Astrocyte of the cerebellum (primary cell): ENCODE data around the gene DEAF1.

ENCODE experiments used
- DNase-seq: peaks from one replicate; pipeline ENCODE4 v3.0.0-alpha.2; 2011; ENCODE audit warnings: low read depth
- H3K4me3 ChIP-seq: 2 replicates; pipeline ENCODE4 v1.5.1; 2011; ENCODE audit warnings: mild to moderate bottlenecking, low read depth, low read length, moderate library complexity
- CTCF ChIP-seq: IDR thresholded peaks from 2 replicates; pipeline ENCODE4 v1.5.1; 2012; ENCODE audit warnings: low read length, low read depth, moderate library complexity, mild to moderate bottlenecking; ENCODE audit errors: missing control alignments
- in situ Hi-C: cut with HindIII; loops from 2 replicates; pipeline ENCODE4 v1.10.0; 2017; ENCODE audit warnings: low sequenced_read_pairs

The DEAF1 gene

DNA sequence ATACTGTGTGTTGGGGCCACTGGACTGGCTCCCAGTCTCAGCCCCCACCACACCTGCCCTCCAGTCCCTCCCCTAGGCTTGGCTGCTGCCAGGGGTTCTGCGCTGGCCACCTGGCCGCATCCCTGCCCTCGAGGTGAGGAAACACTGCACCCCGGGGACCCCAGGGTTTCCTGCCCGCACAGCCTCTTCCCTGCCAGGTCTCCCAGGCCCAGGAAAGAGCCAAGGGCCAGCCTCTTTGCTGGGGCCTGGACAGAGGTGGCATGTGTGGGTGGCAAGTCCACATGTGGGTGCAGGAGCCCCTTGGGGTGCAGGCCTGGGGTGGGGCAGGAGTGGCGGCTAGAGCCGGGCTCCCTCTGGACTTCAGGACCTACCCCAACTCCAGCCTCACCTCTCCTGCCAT lies 13.5 kb upstream of the DEAF1 start:
- no peak for TF ChIP-seq CTCF
- H3K4me3 ChIP-seq, result no peak overlapping the region
- in situ Hi-C loops, result no loop called here
- DNase-seq, result no peak

GRCh38 chr11:707817-708420 lies 12.9 kb upstream of the DEAF1 start:
- DNase-seq, result no peak
- no peak overlapping the region for H3K4me3 ChIP-seq
- in situ Hi-C loops, result no loop called here

DNA sequence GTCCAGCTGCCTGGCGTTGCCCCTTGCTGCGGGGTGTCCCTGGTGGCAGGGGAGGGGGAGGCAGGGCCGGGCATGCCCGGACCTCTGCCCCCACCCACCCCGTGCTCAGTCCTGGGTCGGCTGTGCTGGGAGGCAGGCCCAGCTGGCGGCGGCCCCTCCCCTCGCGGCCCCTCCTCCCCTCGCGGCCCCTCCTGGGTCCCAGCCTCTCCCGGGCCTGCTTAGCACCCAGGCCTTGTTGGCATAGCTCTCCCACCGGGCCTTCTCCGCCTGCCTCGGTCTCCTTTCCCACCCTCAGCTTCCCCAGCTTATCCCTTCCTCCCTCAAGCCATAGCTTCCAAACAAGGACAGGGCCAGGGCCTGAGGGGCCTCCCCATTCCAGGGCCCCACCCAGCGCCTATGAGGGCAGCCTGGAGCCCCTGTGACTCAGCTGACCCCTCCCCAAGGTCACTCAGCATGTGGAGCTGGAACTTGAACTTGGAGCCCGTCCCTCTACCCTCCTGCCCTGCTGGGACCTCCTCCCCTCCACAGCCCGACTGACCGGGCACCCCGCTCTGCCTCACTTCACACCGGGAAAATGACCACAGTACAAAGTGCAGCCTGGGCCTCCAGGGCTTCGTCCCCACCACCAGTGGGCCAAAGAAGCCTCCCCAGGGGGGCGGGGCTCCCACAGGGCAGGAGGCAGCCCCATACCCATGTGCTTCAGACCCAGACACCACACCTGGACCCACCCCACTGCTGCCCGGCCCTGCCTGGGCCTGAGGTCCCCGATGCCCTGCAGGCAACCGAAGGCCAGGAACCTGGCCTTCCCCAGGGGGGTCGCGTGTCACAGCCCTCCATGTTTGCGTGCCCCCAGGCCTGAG lies 12.2 kb upstream of the DEAF1 start:
- no peak for DNase-seq
- H3K4me3 ChIP-seq, result peak overlapping the region; percentile 63
- in situ Hi-C loops, result no loop called here
- no peak for TF ChIP-seq CTCF

More at GRCh38 chr11:707817-708420, 12.9 kb upstream of the DEAF1 start:
- TF ChIP-seq CTCF, result no peak

DNA sequence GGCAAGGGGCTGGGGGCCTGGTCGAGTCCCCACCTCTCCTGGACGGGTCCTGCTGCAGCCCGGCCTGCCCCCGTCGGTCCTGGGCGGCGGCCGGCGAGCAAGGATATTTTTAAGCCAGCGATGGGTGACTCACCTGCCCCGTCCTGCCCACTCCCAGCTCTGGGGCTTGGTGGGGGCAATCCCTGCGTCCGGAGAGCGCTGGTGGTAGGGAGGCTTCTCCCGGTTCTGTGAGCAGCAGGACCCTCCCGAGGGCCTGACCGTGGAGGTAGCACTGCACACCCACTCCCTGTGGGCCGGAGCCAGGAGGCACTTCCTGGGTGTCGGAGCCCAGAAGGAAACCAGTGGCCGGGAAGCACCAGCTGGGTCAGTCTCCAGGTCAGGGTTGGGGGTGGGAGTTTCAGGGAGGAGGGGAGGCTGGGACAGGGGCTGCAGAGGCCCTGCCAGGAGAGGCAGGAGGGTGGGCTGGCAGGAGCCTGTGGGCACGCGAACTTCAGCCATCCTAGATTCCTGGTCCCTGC lies 11.5 kb upstream of the DEAF1 start:
- DNase-seq, result no peak

GRCh38 chr11:705646-706438 lies 10.8 kb upstream of the DEAF1 start, which contains the start of gene EPS8L2:
EPS8L2 (plus strand) TSS chr11:706231; CDS start chr11:709408, 3,177 bp downstream.
- H3K4me3 ChIP-seq, result peak within 1 kb of the TSS; percentile 63
- TF ChIP-seq CTCF, result no peak
- in situ Hi-C loops, result no loop called here
- no peak for DNase-seq

More for the DNA sequence above, 11.5 kb upstream of the DEAF1 start:
- TF ChIP-seq CTCF, result no peak
- in situ Hi-C loops, result no loop called here
- H3K4me3 ChIP-seq, result peak overlapping the region; percentile 63

- DNase-seq, result no peak
- no peak for TF ChIP-seq CTCF
- in situ Hi-C loops, result no loop called here
- H3K4me3 ChIP-seq, result peak overlapping the region; percentile 63
Observed at GRCh38 chr11:704781-705645, 10.0 kb upstream of the DEAF1 start.
